Measurements from ENCODE around the gene DUSP28.

Gene DUSP28

DNA sequence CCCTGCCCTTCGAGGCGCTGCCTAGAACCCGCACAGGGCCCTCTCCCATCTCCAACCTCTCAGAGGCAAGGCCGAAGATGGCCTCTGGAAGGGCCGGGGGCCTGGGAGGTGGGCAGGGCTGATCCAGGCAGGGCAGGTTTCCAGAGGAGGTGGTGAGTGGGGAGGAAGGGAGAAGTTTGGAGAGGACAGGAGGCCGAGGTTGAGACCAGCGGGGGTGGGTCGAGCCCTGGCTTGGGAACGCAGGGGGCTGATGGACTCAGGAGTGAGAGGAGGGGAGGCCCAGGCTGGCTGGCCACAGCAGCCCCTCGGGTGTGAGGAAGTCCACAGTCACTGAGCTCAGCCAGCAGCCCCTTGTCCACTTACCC is 36.9 kb downstream of the DUSP28 start:
- no peak for DNase-seq (ENCODE audit: extremely low read depth, low read depth)
- H3K4me3 ChIP-seq (replicated peaks; ENCODE audit: low read depth, low read length), result no peak overlapping the region
- TF ChIP-seq, protein P1, sequence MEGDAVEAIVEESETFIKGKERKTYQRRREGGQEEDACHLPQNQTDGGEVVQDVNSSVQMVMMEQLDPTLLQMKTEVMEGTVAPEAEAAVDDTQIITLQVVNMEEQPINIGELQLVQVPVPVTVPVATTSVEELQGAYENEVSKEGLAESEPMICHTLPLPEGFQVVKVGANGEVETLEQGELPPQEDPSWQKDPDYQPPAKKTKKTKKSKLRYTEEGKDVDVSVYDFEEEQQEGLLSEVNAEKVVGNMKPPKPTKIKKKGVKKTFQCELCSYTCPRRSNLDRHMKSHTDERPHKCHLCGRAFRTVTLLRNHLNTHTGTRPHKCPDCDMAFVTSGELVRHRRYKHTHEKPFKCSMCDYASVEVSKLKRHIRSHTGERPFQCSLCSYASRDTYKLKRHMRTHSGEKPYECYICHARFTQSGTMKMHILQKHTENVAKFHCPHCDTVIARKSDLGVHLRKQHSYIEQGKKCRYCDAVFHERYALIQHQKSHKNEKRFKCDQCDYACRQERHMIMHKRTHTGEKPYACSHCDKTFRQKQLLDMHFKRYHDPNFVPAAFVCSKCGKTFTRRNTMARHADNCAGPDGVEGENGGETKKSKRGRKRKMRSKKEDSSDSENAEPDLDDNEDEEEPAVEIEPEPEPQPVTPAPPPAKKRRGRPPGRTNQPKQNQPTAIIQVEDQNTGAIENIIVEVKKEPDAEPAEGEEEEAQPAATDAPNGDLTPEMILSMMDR (IDR thresholded peaks at IDR 0.05; ENCODE audit: low read depth, low read length, missing control alignments), result no peak

DNA sequence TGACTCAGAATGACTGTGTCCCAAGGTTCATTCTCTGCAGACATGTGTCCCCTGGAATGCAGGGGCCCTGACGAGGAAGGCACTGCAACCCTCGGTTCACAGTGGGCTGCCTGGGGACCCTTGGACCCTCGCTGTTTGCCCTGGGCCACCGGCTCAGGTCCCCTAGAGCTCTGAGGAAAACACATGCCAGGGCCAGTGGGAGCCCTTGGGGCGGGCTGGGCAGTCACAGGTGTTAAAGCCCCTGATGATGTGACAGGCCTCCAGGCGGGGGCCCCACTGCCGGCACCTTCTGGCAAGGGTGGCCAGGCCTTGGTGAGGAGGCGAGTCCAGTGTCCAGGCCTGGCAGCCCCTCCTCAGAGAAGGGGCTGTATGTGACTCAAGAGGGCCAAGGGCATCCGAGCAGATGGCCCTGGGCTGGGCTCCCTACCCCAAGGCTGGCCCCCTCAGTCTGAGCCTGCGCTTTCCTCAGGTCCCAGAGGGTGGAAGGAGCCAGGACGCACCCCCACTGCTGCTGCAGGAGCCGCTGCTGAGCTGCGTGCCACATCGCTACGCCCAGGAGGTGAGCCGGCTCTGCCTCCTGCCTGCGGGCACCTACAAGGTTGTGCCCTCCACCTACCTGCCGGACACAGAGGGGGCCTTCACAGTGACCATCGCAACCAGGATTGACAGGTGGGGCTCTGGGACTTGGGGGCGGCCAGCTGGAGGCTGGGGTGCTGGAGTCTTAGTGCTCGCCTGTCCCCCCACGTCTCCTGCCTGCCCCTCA is 37.4 kb downstream of the DUSP28 start:
- TF ChIP-seq, protein P1 (IDR thresholded peaks at IDR 0.05; ENCODE audit: low read depth, low read length, missing control alignments), result no peak
- no peak overlapping the region for H3K4me3 ChIP-seq (replicated peaks; ENCODE audit: low read depth, low read length)
- no peak for DNase-seq (ENCODE audit: extremely low read depth, low read depth)

DNA sequence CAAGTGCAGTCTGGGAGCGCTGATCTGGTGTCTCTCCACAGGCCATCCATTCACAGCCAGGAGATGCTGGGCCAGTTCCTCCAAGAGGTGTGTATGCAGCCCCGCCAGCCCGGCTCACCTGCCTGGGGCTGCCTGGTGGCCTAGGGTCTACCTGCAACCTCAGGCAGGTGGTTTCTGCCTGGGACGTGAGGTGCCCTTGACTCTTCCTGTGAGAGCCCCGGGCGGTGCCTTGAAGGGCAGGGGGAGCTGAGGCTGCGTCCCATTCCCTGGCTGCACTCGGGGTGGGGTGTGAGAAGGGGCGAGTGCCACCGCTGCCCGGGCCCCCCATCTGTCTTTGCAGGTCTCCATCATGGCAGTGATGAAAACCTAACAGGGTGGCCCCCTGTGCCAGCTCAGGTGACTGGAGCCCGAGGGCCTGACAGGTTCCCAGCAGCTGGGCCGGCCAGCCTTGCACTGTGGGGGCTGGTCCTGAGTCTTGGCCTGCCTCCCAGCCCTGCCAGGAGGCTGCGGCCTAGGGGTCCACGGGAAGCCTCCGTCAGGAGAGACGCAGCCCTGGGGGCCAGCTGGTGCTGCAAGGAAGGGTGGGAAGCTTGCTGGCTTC is 38.3 kb downstream of the DUSP28 start:
- no peak for DNase-seq (ENCODE audit: extremely low read depth, low read depth)
- no peak overlapping the region for H3K4me3 ChIP-seq (replicated peaks; ENCODE audit: low read depth, low read length)
- TF ChIP-seq, protein P1 (IDR thresholded peaks at IDR 0.05; ENCODE audit: low read depth, low read length, missing control alignments), result no peak

DNA sequence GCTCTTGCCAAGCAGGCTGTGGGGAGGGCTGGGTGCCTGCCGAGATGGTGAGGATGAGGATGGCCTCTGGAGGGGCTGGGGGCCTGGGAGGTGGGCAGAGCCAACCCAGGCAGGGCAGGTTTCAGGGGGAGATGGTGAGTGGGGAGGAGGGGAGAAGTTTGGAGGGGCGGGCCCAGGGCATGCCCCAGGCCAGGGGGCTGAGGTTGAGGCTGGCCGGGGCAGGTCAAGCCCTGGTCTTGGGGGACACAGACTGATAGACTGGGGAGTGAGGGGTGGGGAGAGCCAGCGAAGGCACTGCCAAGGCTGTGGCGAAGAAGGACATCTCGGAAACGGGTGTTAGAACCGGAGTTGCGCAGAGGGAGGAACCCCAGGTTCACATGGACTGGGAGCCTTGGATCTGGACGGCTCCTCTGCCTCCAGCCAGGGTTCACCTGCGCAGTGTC is 39.0 kb downstream of the DUSP28 start:
- DNase-seq (ENCODE audit: extremely low read depth, low read depth), result no peak
- H3K4me3 ChIP-seq (replicated peaks; ENCODE audit: low read depth, low read length), result no peak overlapping the region
- TF ChIP-seq, protein P1 (IDR thresholded peaks at IDR 0.05; ENCODE audit: low read depth, low read length, missing control alignments), result no peak

DNA sequence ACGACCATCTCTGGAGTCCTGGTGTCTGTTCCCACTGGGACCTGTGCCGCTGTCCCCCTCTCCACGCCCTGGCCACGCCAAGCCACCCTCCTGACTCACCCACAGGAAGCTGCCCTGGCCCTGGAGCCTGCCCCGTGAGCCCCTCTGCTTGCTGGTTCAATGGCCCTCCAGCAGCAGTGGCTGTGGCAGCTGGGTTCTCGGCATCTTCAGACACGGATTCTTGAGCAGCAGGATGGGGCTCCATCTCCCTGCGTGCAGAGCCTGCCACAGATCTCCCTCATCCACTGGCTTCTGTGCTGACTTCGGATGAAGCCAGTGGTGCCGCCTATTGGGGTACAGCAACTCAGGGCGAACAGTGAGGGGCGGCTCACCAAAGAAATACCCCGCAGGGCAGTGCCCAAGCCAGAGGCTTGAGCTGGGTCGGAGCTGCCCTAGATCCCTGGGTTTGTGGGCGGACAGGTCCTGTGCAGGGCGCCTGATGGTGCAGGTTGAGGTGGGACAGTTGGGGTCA is 40.3 kb downstream of the DUSP28 start:
- no peak overlapping the region for H3K4me3 ChIP-seq (replicated peaks; ENCODE audit: low read depth, low read length)
- DNase-seq (ENCODE audit: extremely low read depth, low read depth), result no peak
- TF ChIP-seq, protein P1 (IDR thresholded peaks at IDR 0.05; ENCODE audit: low read depth, low read length, missing control alignments), result no peak

DNA sequence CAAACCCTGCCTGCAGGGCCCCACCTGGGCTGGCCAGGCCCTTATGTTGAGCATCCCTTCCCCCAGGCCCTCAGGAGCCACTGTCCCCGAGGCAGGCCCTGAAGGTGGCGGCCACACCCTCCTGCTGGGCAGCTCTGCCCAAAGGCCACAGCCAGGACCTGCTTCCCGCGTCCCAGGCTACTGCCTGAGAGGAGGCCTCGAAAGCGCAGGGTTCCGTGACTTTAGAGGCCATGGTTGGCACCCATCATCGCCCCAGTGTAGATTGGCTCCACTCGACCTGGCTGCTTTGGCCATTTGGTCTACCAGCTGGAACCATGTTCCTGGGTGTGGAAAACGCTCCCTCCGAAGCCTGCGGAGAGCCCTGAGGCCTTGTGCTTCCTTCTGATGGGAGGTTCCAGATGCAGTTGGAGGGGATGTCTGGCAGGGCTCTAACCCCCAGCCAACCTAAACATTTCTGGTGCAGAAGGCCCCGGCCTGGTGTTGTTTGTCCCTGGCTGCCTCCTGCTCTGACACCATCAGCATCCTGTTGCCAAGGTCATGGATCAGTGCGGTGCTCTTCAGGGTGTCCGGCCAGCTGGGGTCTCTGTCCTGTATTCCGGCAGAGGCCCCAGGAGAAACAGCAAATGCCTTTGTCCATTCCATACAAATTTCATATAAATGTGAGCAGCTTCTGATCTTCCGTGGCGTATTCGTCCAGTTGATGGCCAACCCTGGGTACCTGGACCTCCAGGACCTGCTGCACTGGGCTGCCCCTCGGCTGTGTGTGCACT is 41.1 kb downstream of the DUSP28 start:
- H3K4me3 ChIP-seq (replicated peaks; ENCODE audit: low read depth, low read length), result no peak overlapping the region
- TF ChIP-seq, protein P1 (IDR thresholded peaks at IDR 0.05; ENCODE audit: low read depth, low read length, missing control alignments), result no peak
- no peak for DNase-seq (ENCODE audit: extremely low read depth, low read depth)
